IMR-90 (cell line): ENCODE results near the gene ELL. TPM values are rescaled to one million over a fixed set of nuclear protein-coding genes. Genes with fewer than 3 reads are reported as not detected.

Experiments used
- ATAC-seq: fragments of 200-7000 bp; cut with Tn5 transposase; 2 replicates; pipeline ENCODE4 v1.9.1; 2020; ENCODE audit warnings: low read depth, mild to moderate bottlenecking, moderate library complexity
- BruUV-seq: library from RNA; stranded (reverse); fragments of 400-500 nt; replicated peaks from 2 replicates; lab custom pipeline; 2021; lab: Mats Ljungman, UMichigan
- CTCF ChIA-PET: fragments of 300-600 bp; formaldehyde crosslinking; extraction: SDS; loops from one replicate; lab custom pipeline; 2021; ENCODE audit warnings: antibody characterized with exemption; lab: Yijun Ruan, JAX
- POLR2A ChIA-PET: fragments of 300-600 bp; sonication (Branson Sonifier 250); formaldehyde crosslinking; loops from one replicate; lab custom pipeline; 2022; ENCODE audit warnings: antibody characterized with exemption; ENCODE audit not compliant: unreplicated experiment; lab: Charles Lee
- DNase-seq: peaks from one replicate; pipeline ENCODE4 v3.0.0; 2013
- H2AFZ ChIP-seq: replicated peaks from 2 replicates; pipeline ENCODE3; 2013; ENCODE audit warnings: low read length, mild to moderate bottlenecking; ENCODE audit not compliant: poor library complexity
- H2AK5ac ChIP-seq: 2 replicates; pipeline ENCODE4 v1.6.1; 2013; ENCODE audit warnings: low read depth, low read length, inconsistent platforms
- H2AK9ac ChIP-seq: replicated peaks from 2 replicates; pipeline ENCODE3; 2013; ENCODE audit warnings: mild to moderate bottlenecking, low read depth, low read length, moderate library complexity; ENCODE audit not compliant: poor library complexity
- H2BK120ac ChIP-seq: 2 replicates; pipeline ENCODE4 v1.6.1; 2013; ENCODE audit warnings: low read depth, low read length, inconsistent platforms
- H2BK15ac ChIP-seq: 3 replicates; pipeline ENCODE4 v1.6.1; 2013; ENCODE audit warnings: low read depth, low read length, inconsistent platforms
- H2BK20ac ChIP-seq: 2 replicates; pipeline ENCODE4 v1.6.1; 2013; ENCODE audit warnings: low read depth, mild to moderate bottlenecking, inconsistent platforms, low read length, moderate library complexity
- H2BK5ac ChIP-seq: 2 replicates; pipeline ENCODE4 v1.6.1; 2013; ENCODE audit warnings: mild to moderate bottlenecking, low read depth, low read length, inconsistent platforms; ENCODE audit not compliant: poor library complexity, severe bottlenecking
- H3K14ac ChIP-seq: replicated peaks from 2 replicates; pipeline ENCODE4 v1.6.1; 2013; ENCODE audit warnings: low read depth, low read length, inconsistent platforms
- H3K18ac ChIP-seq: 2 replicates; pipeline ENCODE4 v1.6.1; 2013; ENCODE audit warnings: low read depth, low read length, control low read depth
- H3K23ac ChIP-seq: 2 replicates; pipeline ENCODE4 v1.6.1; 2013; ENCODE audit warnings: low read depth, low read length, inconsistent platforms
- H3K27ac ChIP-seq: 2 replicates; pipeline ENCODE4 v1.5.1; 2013; ENCODE audit warnings: mild to moderate bottlenecking, control low read depth, low read length; ENCODE audit not compliant: insufficient read depth
- H3K27me3 ChIP-seq: 2 replicates; pipeline ENCODE4 v1.6.1; 2013; ENCODE audit warnings: low read length; ENCODE audit not compliant: control insufficient read depth, insufficient read depth
- H3K36me3 ChIP-seq: 2 replicates; pipeline ENCODE4 v1.6.1; 2013; ENCODE audit warnings: low read length, mixed read lengths; ENCODE audit not compliant: control insufficient read depth, insufficient read depth
- H3K4ac ChIP-seq: 2 replicates; pipeline ENCODE4 v1.6.1; 2013; ENCODE audit warnings: low read depth, low read length, inconsistent platforms
- H3K4me1 ChIP-seq: 2 replicates; pipeline ENCODE4 v1.6.1; 2013; ENCODE audit warnings: low read length, mixed read lengths; ENCODE audit not compliant: control insufficient read depth, insufficient read depth
- H3K4me2 ChIP-seq: 2 replicates; pipeline ENCODE4 v1.6.1; 2013; ENCODE audit warnings: low read depth, mild to moderate bottlenecking, control low read depth, low read length, moderate library complexity
- H3K4me3 ChIP-seq: 2 replicates; pipeline ENCODE4 v1.5.1; 2013; ENCODE audit warnings: low read depth, mild to moderate bottlenecking, control low read depth, low read length, moderate library complexity; ENCODE audit not compliant: insufficient read depth
- H3K56ac ChIP-seq: 2 replicates; pipeline ENCODE4 v1.6.1; 2013; ENCODE audit warnings: low read length, inconsistent platforms; ENCODE audit not compliant: insufficient read depth; ENCODE audit errors: extremely low read depth
- H3K79me1 ChIP-seq, 2 experiments: 2 replicates each; pipeline ENCODE4 v1.6.1; 2013; ENCODE audit warnings: low read length in 2 of 2, inconsistent platforms in 1 of 2, low read depth in 1 of 2
- H3K9ac ChIP-seq: 2 replicates; pipeline ENCODE4 v1.6.1; 2013; ENCODE audit warnings: low read depth, low read length, control low read depth
- H3K9me1 ChIP-seq: 2 replicates; pipeline ENCODE4 v1.6.1; 2013; ENCODE audit warnings: low read length, inconsistent platforms; ENCODE audit not compliant: insufficient read depth
- H3K9me3 ChIP-seq: 2 replicates; pipeline ENCODE4 v1.6.1; 2013; ENCODE audit warnings: low read length; ENCODE audit not compliant: control insufficient read depth, insufficient read depth
- H4K20me1 ChIP-seq: 2 replicates; pipeline ENCODE4 v1.6.1; 2013; ENCODE audit warnings: low read length, inconsistent platforms; ENCODE audit not compliant: insufficient read depth
- H4K5ac ChIP-seq: 2 replicates; pipeline ENCODE4 v1.6.1; 2013; ENCODE audit warnings: mild to moderate bottlenecking, low read depth, low read length, control low read depth
- H4K8ac ChIP-seq, 2 experiments: 2 replicates each; pipeline ENCODE4 v1.6.1; 2013; ENCODE audit warnings: low read depth in 2 of 2, low read length in 2 of 2, control low read depth in 1 of 2, inconsistent platforms in 1 of 2
- H4K91ac ChIP-seq: 2 replicates; pipeline ENCODE4 v1.6.1; 2013; ENCODE audit warnings: low read depth, low read length, inconsistent platforms; ENCODE audit not compliant: insufficient read depth
- SMC3 ChIP-seq: fragments of 150-350 bp; IDR thresholded peaks from 2 replicates; pipeline ENCODE4 v1.6.1; 2016; ENCODE audit warnings: low read depth, mild to moderate bottlenecking, antibody characterized with exemption, low read length, moderate library complexity
- WGBS, 2 experiments: methylation state at CpG; one replicate each; pipeline versions ENCODE4 v1.1.5 to v1.1.7; 2013; ENCODE audit warnings: missing lambda C conversion rate in 2 of 2; ENCODE audit not compliant: insufficient read length in 1 of 2; ENCODE audit errors: extremely low coverage in 2 of 2; 5-methylcytosine and 5-hydroxymethylcytosine counted together
- dilution Hi-C: fragments of 300-500 bp; cut with HindIII; formaldehyde crosslinking; loops from one replicate; pipeline ENCODE4 v1.14.3; 2018; ENCODE audit warnings: low sequenced_read_pairs; ENCODE audit not compliant: unreplicated experiment
- in situ Hi-C: fragments of 300-500 bp; cut with MboI; formaldehyde crosslinking; loops from 3 replicates; pipeline ENCODE4 v1.14.3; 2019; ENCODE audit warnings: low sequenced_read_pairs, inconsistent platforms, mixed read lengths
- intact Hi-C: fragments of 100-400 bp; cut with micrococcal nuclease; formaldehyde crosslinking; loops from 2 replicates; pipeline ENCODE4 v1.10.0; 2022
- polyA plus RNA-seq, 3 experiments: library from polyadenylated mRNA; depleted of rRNA; stranded (reverse); fragments of >200 nt; gene quantifications; 2 replicates each; pipeline ENCODE4 v1.2.3, GENCODE V29; 2012; ENCODE audit warnings: low replicate concordance in 1 of 3
- total RNA-seq: library from RNA; depleted of rRNA; stranded (reverse); fragments of >200 nt; gene quantifications from 2 replicates; pipeline ENCODE4 v1.2.3, GENCODE V29; 2012
- TF ChIP-seq, protein P1 (sequence below): conservative IDR thresholded peaks from 2 replicates; pipeline ENCODE4 v1.5.1; 2012; ENCODE audit warnings: mild to moderate bottlenecking, low read depth, low read length, improper control_type of control experiment

The ELL gene
- total and polyA plus RNA-seq, 2 of the 4 experiments (the other 2 are of a cell fraction), result 6.3 to 13.1 TPM

DNA sequence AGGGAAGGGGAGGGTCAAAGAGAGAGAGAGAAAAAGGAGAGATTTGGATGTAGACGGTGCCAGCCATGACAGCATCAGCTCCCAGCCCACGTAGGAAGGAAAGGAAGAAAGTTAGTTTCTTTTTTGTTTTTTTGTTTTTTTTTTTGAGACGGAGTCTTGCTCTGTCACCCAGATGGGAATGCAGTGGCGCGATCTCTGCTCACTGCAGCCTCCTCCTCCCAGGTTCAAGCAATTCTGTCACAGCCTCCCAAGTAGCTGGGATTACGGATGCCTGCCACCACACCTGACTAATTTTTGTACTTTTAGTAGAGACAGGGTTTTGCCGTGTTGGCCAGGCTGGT lies 27.6 kb downstream of the ELL start:
- Histone ChIP-seq H2BK120ac (no peak overlapping the region), H2AK9ac (no peak overlapping the region), H3K79me1 (peaks cover 28 to 99% of the 10 kb centered on the region in 2 experiments), H3K9me3 (no peaks in the 10 kb centered on the region), H3K27me3 (no peaks in the 10 kb centered on the region), H2BK20ac (no peak overlapping the region), H3K9me1 (peaks cover 56% of the 10 kb centered on the region), H3K56ac (no peak overlapping the region; the same call in 1 of the 2 replicates), H3K36me3 (no peaks in the 10 kb centered on the region), H2BK5ac (peak overlapping the region; percentile 17), H3K4ac (0 out of 2 replicates have a peak overlapping the region, but pooled peaks have one; percentile 4), H4K8ac (peak overlapping the region in 1 of 2 experiments; percentile 37; a peak in 1 of 4 replicates), H3K4me3 (no peak overlapping the region), H3K14ac (no peak overlapping the region), H3K23ac (0 out of 2 replicates have a peak overlapping the region, but pooled peaks have one; percentile 41), H2AK5ac (peak overlapping the region; percentile 58; the same call in 1 of the 2 replicates), H2AFZ (no peak overlapping the region), H4K91ac (no peak overlapping the region), H3K18ac (no peak overlapping the region), H4K5ac (no peak overlapping the region; the same call in 1 of the 2 replicates), H4K20me1 (peaks cover 100% of the 10 kb centered on the region), H3K9ac (no peak overlapping the region), H3K4me1 (peaks cover 25% of the 10 kb centered on the region), H3K4me2 (peak overlapping the region; percentile 24; the same call in 1 of the 2 replicates), H3K27ac (no peak overlapping the region), H2BK15ac (no peak overlapping the region)
- intact Hi-C loops, result no loop called here
- POLR2A ChIA-PET, result interaction anchor here (0.6 kb wide), 1 partner anchor 14 kb away, joined by 6 read pairs; no protein-coding TSS in a partner anchor
- BruUV-seq, result no TSS peak
- DNase-seq (peak; percentile 69), ATAC-seq (0 out of 2 replicates have a peak, but pooled peaks have one; percentile 3)
- in situ Hi-C loops, result no loop called here
- TF ChIP-seq, protein P1, sequence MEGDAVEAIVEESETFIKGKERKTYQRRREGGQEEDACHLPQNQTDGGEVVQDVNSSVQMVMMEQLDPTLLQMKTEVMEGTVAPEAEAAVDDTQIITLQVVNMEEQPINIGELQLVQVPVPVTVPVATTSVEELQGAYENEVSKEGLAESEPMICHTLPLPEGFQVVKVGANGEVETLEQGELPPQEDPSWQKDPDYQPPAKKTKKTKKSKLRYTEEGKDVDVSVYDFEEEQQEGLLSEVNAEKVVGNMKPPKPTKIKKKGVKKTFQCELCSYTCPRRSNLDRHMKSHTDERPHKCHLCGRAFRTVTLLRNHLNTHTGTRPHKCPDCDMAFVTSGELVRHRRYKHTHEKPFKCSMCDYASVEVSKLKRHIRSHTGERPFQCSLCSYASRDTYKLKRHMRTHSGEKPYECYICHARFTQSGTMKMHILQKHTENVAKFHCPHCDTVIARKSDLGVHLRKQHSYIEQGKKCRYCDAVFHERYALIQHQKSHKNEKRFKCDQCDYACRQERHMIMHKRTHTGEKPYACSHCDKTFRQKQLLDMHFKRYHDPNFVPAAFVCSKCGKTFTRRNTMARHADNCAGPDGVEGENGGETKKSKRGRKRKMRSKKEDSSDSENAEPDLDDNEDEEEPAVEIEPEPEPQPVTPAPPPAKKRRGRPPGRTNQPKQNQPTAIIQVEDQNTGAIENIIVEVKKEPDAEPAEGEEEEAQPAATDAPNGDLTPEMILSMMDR, result no peak
- no peak for TF ChIP-seq SMC3
- CTCF ChIA-PET, result no interaction called here
- dilution Hi-C loops, result no loop called here
- 33% methylated on average over 1 of the region's 7 CpGs; no CpG with 5 or more reads in 1 of the 2 experiments for WGBS, 2 experiments
